Kidney epithelial cell (primary cell): ENCODE data around the gene OS9. TPM values are rescaled to one million over a fixed set of nuclear protein-coding genes. Genes with fewer than 3 reads are reported as not detected.
A peak's percentile ranks its signal among the peaks of the same experiment; 100 is the strongest.

Experiments
- DNase-seq: peaks from one replicate; pipeline ENCODE4 v3.0.0-alpha.2; 2010; ENCODE audit warnings: low read depth
- H3K27me3 ChIP-seq: 2 replicates; pipeline ENCODE4 v1.6.0; 2011; ENCODE audit warnings: low read length; ENCODE audit not compliant: control insufficient read depth, insufficient read depth
- H3K36me3 ChIP-seq: 2 replicates; pipeline ENCODE4 v1.5.1; 2011; ENCODE audit warnings: low read length; ENCODE audit not compliant: control insufficient read depth, insufficient read depth
- H3K4me3 ChIP-seq: 2 replicates; pipeline ENCODE4 v1.5.1; 2011; ENCODE audit warnings: low read depth, mild to moderate bottlenecking, control low read depth, low read length
- CTCF ChIP-seq: IDR thresholded peaks from 2 replicates; pipeline ENCODE4 v1.5.1; 2011; ENCODE audit warnings: mild to moderate bottlenecking, moderate library complexity, low read length, control low read depth, inconsistent platforms; ENCODE audit not compliant: insufficient read depth, poor library complexity, severe bottlenecking
- total RNA-seq: library from RNA; depleted of rRNA; stranded (reverse); fragments of >200 nt; gene quantifications from 2 replicates; pipeline ENCODE4 v1.2.3, GENCODE V29; 2015

OS9 gene
- total RNA-seq, 1 donor from 2014 or later, result 310 TPM

DNA sequence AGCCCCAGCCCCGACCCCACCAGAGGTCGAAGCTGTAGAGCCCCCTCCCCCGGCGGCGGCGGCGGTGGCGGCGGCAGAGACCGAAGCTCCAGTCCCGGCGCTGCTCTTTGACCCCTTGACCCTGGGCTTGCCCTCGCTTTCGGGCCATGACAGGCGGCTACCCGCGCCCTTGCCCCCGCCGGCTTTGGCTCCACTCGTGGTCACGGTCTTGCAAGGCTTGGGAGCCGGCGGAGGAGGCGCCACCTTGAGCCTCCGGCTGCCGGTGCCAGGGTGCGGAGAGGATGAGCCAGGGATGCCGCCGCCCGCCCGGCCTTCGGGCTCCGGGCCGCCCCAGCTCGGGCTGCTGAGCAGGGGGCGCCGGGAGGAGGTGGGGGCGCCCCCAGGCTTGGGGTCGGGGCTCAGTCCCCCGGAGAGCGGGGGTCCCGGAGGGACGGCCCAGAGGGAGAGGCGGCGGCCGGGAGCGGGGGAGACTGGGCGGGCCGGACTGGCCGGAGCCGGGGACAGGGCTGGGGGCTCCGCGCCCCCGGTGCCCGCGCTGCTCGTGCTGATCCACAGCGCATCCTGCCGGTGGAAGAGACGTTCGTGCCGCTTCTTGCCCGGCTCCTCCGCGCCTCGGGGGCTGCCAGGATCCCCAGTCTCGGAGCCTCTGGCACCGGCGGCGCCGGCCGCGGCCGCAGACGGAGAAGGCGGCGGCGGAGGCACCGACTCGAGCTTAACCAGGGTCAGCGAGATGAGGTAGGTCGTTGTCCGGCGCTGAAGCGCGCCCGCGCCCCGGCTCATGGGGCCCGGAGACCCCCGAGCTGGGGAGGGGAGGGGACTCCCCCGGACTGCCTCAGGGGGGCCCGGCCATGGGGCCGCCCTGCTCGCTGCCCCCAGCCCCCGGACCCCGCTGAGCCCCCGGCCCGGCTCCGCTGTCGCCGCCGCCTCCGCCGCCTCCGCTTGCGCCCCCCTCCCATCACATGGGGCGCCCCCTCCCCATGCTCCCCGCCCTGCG, 43.8 kb downstream of the OS9 start:
- Histone ChIP-seq H3K4me3 (no peak overlapping the region), H3K36me3 (no peaks in the 10 kb centered on the region), H3K27me3 (peaks cover 91% of the 10 kb centered on the region)
- peak; percentile 5 for TF ChIP-seq CTCF
- no peak for DNase-seq

GRCh38 chr12:57738661-57739237, 44.8 kb downstream of the OS9 start, which contains the start of gene AGAP2:
Gene AGAP2, minus strand, starts transcription at chr12:57738742. Its CDS starts 496 bp downstream, at chr12:57738246.
- no peak for TF ChIP-seq CTCF
- Histone ChIP-seq H3K4me3 (no peak within 1 kb of the TSS), H3K36me3 (no peaks in the 10 kb centered on the region), H3K27me3 (peaks cover 82% of the 10 kb centered on the region)
- no peak for DNase-seq

DNA sequence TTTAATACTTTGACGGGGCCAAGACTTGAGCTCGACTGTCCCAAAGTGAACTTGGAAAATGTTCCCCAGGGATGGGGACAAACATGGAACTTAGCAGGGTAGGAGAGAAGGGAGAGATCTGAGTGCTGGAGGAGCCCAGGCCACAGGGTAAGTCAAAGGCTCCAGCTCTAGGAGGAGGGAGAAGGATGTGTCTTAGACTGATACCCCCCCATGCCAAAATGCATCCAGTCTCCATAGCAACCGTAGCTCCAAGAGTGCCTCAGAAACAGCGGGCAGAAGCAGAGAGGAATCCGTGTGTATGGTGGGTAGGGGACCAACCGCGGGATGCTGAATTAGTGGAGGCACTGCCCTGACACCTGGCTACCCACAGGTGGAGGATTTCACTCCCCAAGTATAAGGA, 45.5 kb downstream of the OS9 start:
- Histone ChIP-seq H3K27me3 (peaks cover 75% of the 10 kb centered on the region), H3K36me3 (no peaks in the 10 kb centered on the region), H3K4me3 (no peak overlapping the region)
- DNase-seq, result no peak
- no peak for TF ChIP-seq CTCF

- DNase-seq, result no peak
- no peak overlapping the region for H3K4me3 ChIP-seq
- TF ChIP-seq CTCF, result no peak
- no peaks in the 10 kb centered on the region for H3K36me3 ChIP-seq
- H3K27me3 ChIP-seq, result peaks cover 69% of the 10 kb centered on the region
Observed at GRCh38 chr12:57739914-57740538, 46.1 kb downstream of the OS9 start.

DNA sequence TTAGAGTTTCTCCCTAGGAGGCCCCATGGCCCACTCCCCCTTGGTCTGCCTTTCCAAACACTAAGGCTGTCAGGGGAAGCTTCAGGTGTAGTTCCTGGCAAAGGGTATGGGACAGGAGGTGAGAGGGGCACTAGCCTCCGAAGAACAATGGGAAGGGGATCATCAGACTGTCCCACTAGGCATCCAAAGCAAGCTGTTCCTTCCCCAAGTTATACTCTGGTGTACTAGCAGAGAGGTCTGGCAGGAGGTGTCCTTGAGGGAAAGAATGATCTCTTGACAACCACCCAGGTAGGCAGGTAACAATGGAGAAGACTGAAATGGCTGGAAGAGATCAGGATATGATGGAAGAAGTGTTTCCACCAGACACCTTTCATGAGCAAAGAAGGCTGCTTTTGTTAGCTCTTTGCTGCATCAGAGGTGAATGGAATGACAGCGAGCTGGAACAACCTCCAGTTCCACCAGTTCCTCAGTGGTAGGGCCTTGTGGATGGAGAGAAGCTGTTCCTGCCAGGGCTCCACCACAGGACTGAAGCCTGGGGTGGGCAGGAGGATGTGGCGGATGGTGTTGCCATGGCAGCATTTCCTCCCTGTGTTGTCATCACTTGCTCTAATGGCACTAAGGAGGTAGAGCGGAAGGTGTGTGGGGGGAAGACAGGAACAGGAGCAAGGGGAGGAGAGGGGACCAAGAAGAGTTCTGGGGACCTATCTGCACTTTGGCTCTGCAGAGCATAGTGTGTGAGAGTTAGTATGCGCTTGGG, 46.9 kb downstream of the OS9 start:
- Histone ChIP-seq H3K4me3 (no peak overlapping the region), H3K27me3 (peaks cover 61% of the 10 kb centered on the region), H3K36me3 (no peaks in the 10 kb centered on the region)
- TF ChIP-seq CTCF, result no peak
- DNase-seq, result no peak
